Stomach (tissue), 9 donors: Measurements from ENCODE around the gene TST. TPM values are rescaled to one million over a fixed set of nuclear protein-coding genes. Genes with fewer than 3 reads are reported as not detected.

Source experiments
- DNase-seq, 2 donors: peaks; one replicate each; pipeline versions ENCODE4 v3.0.0 to v3.0.0-alpha.2; 2013 to 2019
- H3K27ac ChIP-seq, 5 donors: fragments of 200-600 bp in 4 of 5; sonication (generic) in 4 of 5; one replicate each; pipeline ENCODE4 v1.5.1; 2013 to 2019; ENCODE audit warnings: mild to moderate bottlenecking in 1 of 5, moderate library complexity in 1 of 5
- H3K27me3 ChIP-seq, 3 donors: fragments of 200-600 bp; sonication (generic); one replicate each; pipeline ENCODE4 v1.5.1; 2017 to 2019; ENCODE audit warnings: mixed run types in 1 of 3
- H3K36me3 ChIP-seq, 4 donors: fragments of 200-600 bp; sonication (generic); 1 replicate in 3 of 4; 2 replicates in 1 of 4; pipeline ENCODE4 v1.5.1; 2016 to 2019
- H3K4me1 ChIP-seq, 4 donors: fragments of 200-600 bp; sonication (generic); one replicate each; pipeline ENCODE4 v1.5.1; 2016 to 2019
- H3K4me3 ChIP-seq, 4 donors: fragments of 200-600 bp; sonication (generic) in 3 of 4; one replicate each; pipeline ENCODE4 v1.5.1; 2016 to 2019; ENCODE audit warnings: mild to moderate bottlenecking in 1 of 4
- H3K9me3 ChIP-seq, 4 donors: fragments of 200-600 bp; sonication (generic); one replicate each; pipeline ENCODE4 v1.5.1; 2016 to 2019
- CTCF ChIP-seq, 7 experiments: fragments of 450-650 bp in 4 of 7; fragments of 200-600 bp in 3 of 7; sonication (generic) in 3 of 7; IDR thresholded peaks; one replicate each; pipeline ENCODE4 v1.5.1; 2016 to 2019; ENCODE audit warnings: antibody characterized with exemption in 7 of 7, control low read depth in 2 of 7, mild to moderate bottlenecking in 1 of 7
- EP300 ChIP-seq: sonication (generic); formaldehyde crosslinking; IDR thresholded peaks from one replicate; pipeline ENCODE4 v1.6.1; 2017; ENCODE audit warnings: antibody characterized with exemption
- POLR2A ChIP-seq, 4 donors: fragments of 450-650 bp; IDR thresholded peaks; one replicate each; pipeline ENCODE4 v1.6.1; 2016; ENCODE audit warnings: antibody characterized with exemption in 4 of 4, control low read depth in 2 of 4, mild to moderate bottlenecking in 1 of 4, moderate library complexity in 1 of 4
- POLR2AphosphoS5 ChIP-seq, 3 donors: sonication (generic); formaldehyde crosslinking; IDR thresholded peaks; one replicate each; pipeline ENCODE4 v1.6.1; 2016; ENCODE audit warnings: antibody characterized with exemption in 3 of 3
- WGBS, 5 donors: extraction: QIAGEN DNeasy Blood & Tissue Kit in 3 of 5; methylation state at CpG; one replicate each; pipeline versions ENCODE4 v1.1.5 to v1.1.7; 2013 to 2018; 5-methylcytosine and 5-hydroxymethylcytosine counted together
- intact Hi-C: fragments of 100-400 bp; cut with DNase I; formaldehyde crosslinking; loops from one replicate; pipeline ENCODE4 v1.15.1; 2023; ENCODE audit warnings: low total_unique reads
- polyA plus RNA-seq, 3 donors: library from polyadenylated mRNA; stranded (reverse); fragments of 200-250 nt; gene quantifications; one replicate each; pipeline ENCODE4 v1.2.3, GENCODE V29; 2013
- total RNA-seq, 5 donors: library from RNA; depleted of rRNA; stranded (reverse); fragments of >200 nt; gene quantifications; one replicate each; pipeline versions ENCODE4 v1.1.0 to v1.2.3, GENCODE V29; 2014 to 2016
- donor health status: healthy with polysubstance abuse.
- donor health status: Bipolar disorder and iron deficiency.
- donor health status: healthy.

The TST gene
- total and polyA plus RNA-seq, 8 donors, result 51.8 to 709 (median 95.3) TPM

GRCh38 chr22:37059876-37060449 is 40.7 kb upstream of the TST start:
- DNase-seq, result no peak
- no peak overlapping the region for H3K4me3 ChIP-seq
- intact Hi-C loops, result no loop called here
- TF ChIP-seq POLR2AphosphoS5 (IDR thresholded peaks at IDR 0.05) (no peak), POLR2A (IDR thresholded peaks at IDR 0.05) (no peak), EP300 (no peak), CTCF (IDR thresholded peaks at IDR 0.05) (no peak)
- no peak overlapping the region for H3K27ac ChIP-seq
- peaks cover 8 to 76% (median 70%) of the 10 kb centered on the region in 4 donors for H3K36me3 ChIP-seq
- 81 to 91% (median 84%) methylated on average over 6 to 9 of the region's 9 CpGs for WGBS, 5 donors
- H3K9me3 ChIP-seq, result no peaks in the 10 kb centered on the region
- no peaks in the 10 kb centered on the region for H3K4me1 ChIP-seq
- no peaks in the 10 kb centered on the region for H3K27me3 ChIP-seq

GRCh38 chr22:37058917-37059701 is 39.9 kb upstream of the TST start:
- H3K36me3 ChIP-seq, result peaks cover 8 to 84% (median 73%) of the 10 kb centered on the region in 4 donors
- no peaks in the 10 kb centered on the region for H3K9me3 ChIP-seq
- H3K27ac ChIP-seq, result no peak overlapping the region
- no peak for DNase-seq
- H3K4me3 ChIP-seq, result no peak overlapping the region
- H3K27me3 ChIP-seq, result no peaks in the 10 kb centered on the region
- WGBS, 5 donors, result 89 to 93% (median 92%) methylated on average over 25 to 28 of the region's 28 CpGs
- intact Hi-C loops, result no loop called here
- peaks cover 0 to 3% (median under 1%) of the 10 kb centered on the region in 4 donors for H3K4me1 ChIP-seq
- TF ChIP-seq POLR2A (IDR thresholded peaks at IDR 0.05), result no peak
- no peak for TF ChIP-seq CTCF (IDR thresholded peaks at IDR 0.05)
- TF ChIP-seq POLR2AphosphoS5 (IDR thresholded peaks at IDR 0.05), result no peak
- no peak for TF ChIP-seq EP300

GRCh38 chr22:37057796-37058510 is 38.7 kb upstream of the TST start:
- TF ChIP-seq POLR2AphosphoS5 (IDR thresholded peaks at IDR 0.05), result no peak
- no peak for TF ChIP-seq POLR2A (IDR thresholded peaks at IDR 0.05)
- no peak for TF ChIP-seq CTCF (IDR thresholded peaks at IDR 0.05)
- TF ChIP-seq EP300, result no peak
- Histone ChIP-seq H3K27me3 (no peaks in the 10 kb centered on the region), H3K36me3 (peaks cover 8 to 88% (median 76%) of the 10 kb centered on the region in 4 donors), H3K4me3 (no peak overlapping the region), H3K9me3 (no peaks in the 10 kb centered on the region), H3K27ac (no peak overlapping the region), H3K4me1 (peaks cover 3 to 13% (median 8%) of the 10 kb centered on the region in 4 donors)
- WGBS, 5 donors, result 83 to 88% (median 87%) methylated on average over 10 to 12 of the region's 12 CpGs
- intact Hi-C loops, result no loop called here
- DNase-seq, result no peak

- Histone ChIP-seq H3K27me3 (peaks cover 0 to 4% (median 0%) of the 10 kb centered on the region in 3 donors), H3K4me1 (peaks cover 10 to 21% (median 15%) of the 10 kb centered on the region in 4 donors), H3K36me3 (peaks cover 8 to 85% (median 73%) of the 10 kb centered on the region in 4 donors), H3K27ac (no peak overlapping the region), H3K9me3 (no peaks in the 10 kb centered on the region), H3K4me3 (no peak overlapping the region)
- TF ChIP-seq POLR2AphosphoS5 (IDR thresholded peaks at IDR 0.05) (no peak), CTCF (IDR thresholded peaks at IDR 0.05) (no peak), EP300 (no peak), POLR2A (IDR thresholded peaks at IDR 0.05) (no peak)
- DNase-seq, result no peak
- intact Hi-C loops, result no loop called here
- 75 to 99% (median 82%) methylated on average over 8 to 9 of the region's 9 CpGs for WGBS, 5 donors
Observed at GRCh38 chr22:37057226-37057625, 38.0 kb upstream of the TST start.
